Liver (tissue), 9 donors: ENCODE data around the gene CMTM8. TPM values are rescaled to one million over a fixed set of nuclear protein-coding genes. Genes with fewer than 3 reads are reported as not detected.

Experiments used
- DNase-seq: peaks from one replicate; pipeline ENCODE4 v3.0.0-alpha.2; 2017; ENCODE audit warnings: low spot score
- H3K27ac ChIP-seq, 2 donors: one replicate each; pipeline ENCODE4 v1.7.0; 2013; ENCODE audit warnings: inconsistent platforms in 2 of 2, low read length in 2 of 2, control low read depth in 1 of 2, low read depth in 1 of 2, mild to moderate bottlenecking in 1 of 2
- H3K27me3 ChIP-seq, 4 donors: one replicate each; pipeline versions ENCODE4 v1.6.1 to v1.7.0; 2013; ENCODE audit warnings: low read length in 3 of 4, inconsistent platforms in 1 of 4, mild to moderate bottlenecking in 1 of 4, moderate library complexity in 1 of 4; ENCODE audit not compliant: control insufficient read depth in 4 of 4, insufficient read depth in 4 of 4
- H3K36me3 ChIP-seq, 4 donors: one replicate each; pipeline versions ENCODE4 v1.6.1 to v1.7.0; 2013; ENCODE audit warnings: low read length in 3 of 4, mild to moderate bottlenecking in 3 of 4, low read depth in 1 of 4, moderate library complexity in 1 of 4; ENCODE audit not compliant: control insufficient read depth in 4 of 4, insufficient read depth in 3 of 4
- H3K4me1 ChIP-seq, 4 donors: one replicate each; pipeline versions ENCODE4 v1.6.1 to v1.7.0; 2013; ENCODE audit warnings: low read length in 3 of 4, mild to moderate bottlenecking in 3 of 4, moderate library complexity in 1 of 4; ENCODE audit not compliant: control insufficient read depth in 4 of 4, insufficient read depth in 4 of 4
- H3K4me3 ChIP-seq, 3 donors: one replicate each; pipeline versions ENCODE4 v1.6.1 to v1.7.0; 2013; ENCODE audit warnings: low read length in 3 of 3, control low read depth in 1 of 3, low read depth in 1 of 3, mild to moderate bottlenecking in 1 of 3
- H3K9ac ChIP-seq, 2 donors: one replicate each; pipeline ENCODE4 v1.7.0; 2013; ENCODE audit warnings: low read length in 2 of 2, mild to moderate bottlenecking in 2 of 2, moderate library complexity in 2 of 2, control low read depth in 1 of 2, low read depth in 1 of 2
- H3K9me3 ChIP-seq, 4 donors: one replicate each; pipeline versions ENCODE4 v1.6.1 to v1.7.0; 2013; ENCODE audit warnings: low read length in 3 of 4; ENCODE audit not compliant: control insufficient read depth in 4 of 4
- EGR1 ChIP-seq, 2 donors: IDR thresholded peaks; 2 replicates each; pipeline ENCODE4 v1.6.1; 2016 to 2018; ENCODE audit warnings: antibody characterized with exemption in 2 of 2, low read depth in 2 of 2
- FOXA1 ChIP-seq: IDR thresholded peaks from 2 replicates; pipeline ENCODE4 v1.6.1; 2016; ENCODE audit warnings: antibody characterized with exemption
- FOXA2 ChIP-seq: IDR thresholded peaks from 2 replicates; pipeline ENCODE4 v1.6.1; 2016; ENCODE audit warnings: antibody characterized with exemption
- GABPA ChIP-seq, 2 donors: IDR thresholded peaks in 1 of 2; conservative IDR thresholded peaks in 1 of 2; 2 replicates each; pipeline ENCODE4 v1.6.1; 2016; ENCODE audit warnings: antibody characterized with exemption in 2 of 2, mild to moderate bottlenecking in 1 of 2, moderate library complexity in 1 of 2
- HNF4A ChIP-seq, 2 donors: conservative IDR thresholded peaks; 2 replicates each; pipeline ENCODE4 v1.6.1; 2016; ENCODE audit warnings: antibody characterized with exemption in 2 of 2, mild to moderate bottlenecking in 2 of 2
- HNF4G ChIP-seq: IDR thresholded peaks from 2 replicates; pipeline ENCODE4 v1.6.1; 2016; ENCODE audit warnings: antibody characterized with exemption
- JUND ChIP-seq, 2 donors: IDR thresholded peaks; 2 replicates each; pipeline ENCODE4 v1.6.1; 2016; ENCODE audit warnings: antibody characterized with exemption in 2 of 2
- NR2F2 ChIP-seq: IDR thresholded peaks from 2 replicates; pipeline ENCODE4 v1.6.1; 2016; ENCODE audit warnings: antibody characterized with exemption
- RAD21 ChIP-seq, 2 donors: IDR thresholded peaks; 2 replicates each; pipeline ENCODE4 v1.6.1; 2016; ENCODE audit warnings: antibody characterized with exemption in 2 of 2, mild to moderate bottlenecking in 2 of 2
- RXRA ChIP-seq, 2 donors: IDR thresholded peaks; 2 replicates each; pipeline ENCODE4 v1.6.1; 2017 to 2018; ENCODE audit warnings: antibody characterized with exemption in 2 of 2, mild to moderate bottlenecking in 1 of 2
- SP1 ChIP-seq: IDR thresholded peaks from 2 replicates; pipeline ENCODE4 v1.6.1; 2018; ENCODE audit warnings: antibody characterized with exemption, mild to moderate bottlenecking
- TAF1 ChIP-seq: conservative IDR thresholded peaks from 2 replicates; pipeline ENCODE4 v1.6.1; 2016; ENCODE audit warnings: antibody characterized with exemption, mild to moderate bottlenecking
- YY1 ChIP-seq: IDR thresholded peaks from 2 replicates; pipeline ENCODE4 v1.6.1; 2016; ENCODE audit warnings: antibody characterized with exemption, mild to moderate bottlenecking
- WGBS: extraction: QIAGEN DNeasy Blood & Tissue Kit; methylation state at CpG from one replicate; pipeline ENCODE4 v1.1.7; 2013; 5-methylcytosine and 5-hydroxymethylcytosine counted together
- polyA plus RNA-seq, 2 donors: library from polyadenylated mRNA; stranded (reverse) in 1 of 2; unstranded in 1 of 2; fragments of 200-250 nt in 1 of 2; fragments of >200 nt in 1 of 2; fragmentation: Nextera tagmentation in 1 of 2; extraction: Ambion mirVana in 1 of 2; gene quantifications; one replicate each; pipeline versions ENCODE4 v1.2.1 to v1.2.3, GENCODE V29; 2013 to 2015
- total RNA-seq, 2 donors: library from RNA; depleted of rRNA; stranded (reverse); fragments of >200 nt; gene quantifications; one replicate each; pipeline ENCODE4 v1.2.3, GENCODE V29; 2014
- TF ChIP-seq, protein P1 (sequence below): IDR thresholded peaks from 2 replicates; pipeline ENCODE4 v1.6.1; 2016; ENCODE audit warnings: antibody characterized with exemption
- TF ChIP-seq, protein P2 (sequence below): IDR thresholded peaks from 2 replicates; pipeline ENCODE4 v1.6.1; 2016; ENCODE audit warnings: antibody characterized with exemption
- TF ChIP-seq, protein P3 (sequence below): IDR thresholded peaks from 2 replicates; pipeline ENCODE4 v1.6.1; 2016; ENCODE audit warnings: antibody characterized with exemption, mild to moderate bottlenecking
- TF ChIP-seq, protein P4 (sequence below): fragments of 150-350 bp; IDR thresholded peaks from 2 replicates; pipeline ENCODE4 v1.5.1; 2017; ENCODE audit warnings: improper control_type of control experiment, low read depth, low read length; ENCODE audit not compliant: missing input control
- TF ChIP-seq, protein P5 (sequence below): IDR thresholded peaks from 2 replicates; pipeline ENCODE4 v1.6.1; 2016; ENCODE audit warnings: antibody characterized with exemption
- donor health status: healthy.
- donor health status: healthy.
- donor health status: healthy.
- donor health status: healthy.
- donor health status: healthy.

The CMTM8 gene
- total and polyA plus RNA-seq, 4 donors = 4.3 to 44.6 (median 12.5) TPM

DNA sequence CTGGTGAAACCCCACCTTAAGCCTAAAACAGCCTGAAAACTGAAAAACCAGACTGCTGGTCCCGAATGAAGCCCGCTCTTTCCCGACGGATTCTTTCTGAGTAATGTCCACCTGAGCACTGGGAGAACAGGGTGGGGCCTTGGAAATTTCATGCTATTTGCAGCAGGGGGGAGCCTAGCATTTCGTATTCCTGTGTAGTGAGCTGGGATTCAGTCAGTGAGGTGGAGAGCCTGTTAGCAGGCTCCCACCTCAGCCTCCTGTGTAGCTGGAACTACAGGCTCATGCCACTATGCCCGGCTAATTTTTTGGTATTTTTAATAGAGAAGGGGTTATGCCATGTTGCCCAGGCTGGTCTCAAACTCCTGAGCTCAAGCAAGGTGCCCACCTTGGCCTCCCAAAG, 74.7 kb downstream of the CMTM8 start:
- Histone ChIP-seq H3K4me3 (no peak overlapping the region), H3K36me3 (no peaks in the 10 kb centered on the region), H3K4me1 (peaks cover 0 to 5% (median 2%) of the 10 kb centered on the region in 4 donors), H3K9ac (no peak overlapping the region), H3K27ac (no peak overlapping the region), H3K9me3 (no peaks in the 10 kb centered on the region), H3K27me3 (no peaks in the 10 kb centered on the region)
- TF ChIP-seq HNF4A (conservative IDR thresholded peaks at IDR 0.05) = no peak
- TF ChIP-seq, protein P1, sequence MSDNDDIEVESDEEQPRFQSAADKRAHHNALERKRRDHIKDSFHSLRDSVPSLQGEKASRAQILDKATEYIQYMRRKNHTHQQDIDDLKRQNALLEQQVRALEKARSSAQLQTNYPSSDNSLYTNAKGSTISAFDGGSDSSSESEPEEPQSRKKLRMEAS = no peak
- TF ChIP-seq GABPA (IDR thresholded peaks at IDR 0.05 in 1 of 2, conservative IDR thresholded peaks at IDR 0.05 in 1 of 2) = no peak
- TF ChIP-seq, protein P2, sequence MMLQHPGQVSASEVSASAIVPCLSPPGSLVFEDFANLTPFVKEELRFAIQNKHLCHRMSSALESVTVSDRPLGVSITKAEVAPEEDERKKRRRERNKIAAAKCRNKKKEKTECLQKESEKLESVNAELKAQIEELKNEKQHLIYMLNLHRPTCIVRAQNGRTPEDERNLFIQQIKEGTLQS = no peak
- TF ChIP-seq FOXA2 = no peak
- no peak for TF ChIP-seq RXRA (IDR thresholded peaks at IDR 0.05)
- no peak for TF ChIP-seq RAD21 (IDR thresholded peaks at IDR 0.05)
- no peak for TF ChIP-seq NR2F2
- TF ChIP-seq, protein P3, sequence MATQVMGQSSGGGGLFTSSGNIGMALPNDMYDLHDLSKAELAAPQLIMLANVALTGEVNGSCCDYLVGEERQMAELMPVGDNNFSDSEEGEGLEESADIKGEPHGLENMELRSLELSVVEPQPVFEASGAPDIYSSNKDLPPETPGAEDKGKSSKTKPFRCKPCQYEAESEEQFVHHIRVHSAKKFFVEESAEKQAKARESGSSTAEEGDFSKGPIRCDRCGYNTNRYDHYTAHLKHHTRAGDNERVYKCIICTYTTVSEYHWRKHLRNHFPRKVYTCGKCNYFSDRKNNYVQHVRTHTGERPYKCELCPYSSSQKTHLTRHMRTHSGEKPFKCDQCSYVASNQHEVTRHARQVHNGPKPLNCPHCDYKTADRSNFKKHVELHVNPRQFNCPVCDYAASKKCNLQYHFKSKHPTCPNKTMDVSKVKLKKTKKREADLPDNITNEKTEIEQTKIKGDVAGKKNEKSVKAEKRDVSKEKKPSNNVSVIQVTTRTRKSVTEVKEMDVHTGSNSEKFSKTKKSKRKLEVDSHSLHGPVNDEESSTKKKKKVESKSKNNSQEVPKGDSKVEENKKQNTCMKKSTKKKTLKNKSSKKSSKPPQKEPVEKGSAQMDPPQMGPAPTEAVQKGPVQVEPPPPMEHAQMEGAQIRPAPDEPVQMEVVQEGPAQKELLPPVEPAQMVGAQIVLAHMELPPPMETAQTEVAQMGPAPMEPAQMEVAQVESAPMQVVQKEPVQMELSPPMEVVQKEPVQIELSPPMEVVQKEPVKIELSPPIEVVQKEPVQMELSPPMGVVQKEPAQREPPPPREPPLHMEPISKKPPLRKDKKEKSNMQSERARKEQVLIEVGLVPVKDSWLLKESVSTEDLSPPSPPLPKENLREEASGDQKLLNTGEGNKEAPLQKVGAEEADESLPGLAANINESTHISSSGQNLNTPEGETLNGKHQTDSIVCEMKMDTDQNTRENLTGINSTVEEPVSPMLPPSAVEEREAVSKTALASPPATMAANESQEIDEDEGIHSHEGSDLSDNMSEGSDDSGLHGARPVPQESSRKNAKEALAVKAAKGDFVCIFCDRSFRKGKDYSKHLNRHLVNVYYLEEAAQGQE = no peak
- TF ChIP-seq, protein P4, sequence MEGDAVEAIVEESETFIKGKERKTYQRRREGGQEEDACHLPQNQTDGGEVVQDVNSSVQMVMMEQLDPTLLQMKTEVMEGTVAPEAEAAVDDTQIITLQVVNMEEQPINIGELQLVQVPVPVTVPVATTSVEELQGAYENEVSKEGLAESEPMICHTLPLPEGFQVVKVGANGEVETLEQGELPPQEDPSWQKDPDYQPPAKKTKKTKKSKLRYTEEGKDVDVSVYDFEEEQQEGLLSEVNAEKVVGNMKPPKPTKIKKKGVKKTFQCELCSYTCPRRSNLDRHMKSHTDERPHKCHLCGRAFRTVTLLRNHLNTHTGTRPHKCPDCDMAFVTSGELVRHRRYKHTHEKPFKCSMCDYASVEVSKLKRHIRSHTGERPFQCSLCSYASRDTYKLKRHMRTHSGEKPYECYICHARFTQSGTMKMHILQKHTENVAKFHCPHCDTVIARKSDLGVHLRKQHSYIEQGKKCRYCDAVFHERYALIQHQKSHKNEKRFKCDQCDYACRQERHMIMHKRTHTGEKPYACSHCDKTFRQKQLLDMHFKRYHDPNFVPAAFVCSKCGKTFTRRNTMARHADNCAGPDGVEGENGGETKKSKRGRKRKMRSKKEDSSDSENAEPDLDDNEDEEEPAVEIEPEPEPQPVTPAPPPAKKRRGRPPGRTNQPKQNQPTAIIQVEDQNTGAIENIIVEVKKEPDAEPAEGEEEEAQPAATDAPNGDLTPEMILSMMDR = no peak
- no peak for TF ChIP-seq EGR1 (IDR thresholded peaks at IDR 0.05; ENCODE audit: low read depth in 2 of 2)
- no peak for TF ChIP-seq YY1
- TF ChIP-seq SP1 = no peak
- no peak for TF ChIP-seq HNF4G
- TF ChIP-seq TAF1 = no peak
- no peak for TF ChIP-seq FOXA1
- TF ChIP-seq JUND (IDR thresholded peaks at IDR 0.05) = no peak
- WGBS = 96% methylated on average over 6 of the region's 6 CpGs
- DNase-seq = no peak

DNA sequence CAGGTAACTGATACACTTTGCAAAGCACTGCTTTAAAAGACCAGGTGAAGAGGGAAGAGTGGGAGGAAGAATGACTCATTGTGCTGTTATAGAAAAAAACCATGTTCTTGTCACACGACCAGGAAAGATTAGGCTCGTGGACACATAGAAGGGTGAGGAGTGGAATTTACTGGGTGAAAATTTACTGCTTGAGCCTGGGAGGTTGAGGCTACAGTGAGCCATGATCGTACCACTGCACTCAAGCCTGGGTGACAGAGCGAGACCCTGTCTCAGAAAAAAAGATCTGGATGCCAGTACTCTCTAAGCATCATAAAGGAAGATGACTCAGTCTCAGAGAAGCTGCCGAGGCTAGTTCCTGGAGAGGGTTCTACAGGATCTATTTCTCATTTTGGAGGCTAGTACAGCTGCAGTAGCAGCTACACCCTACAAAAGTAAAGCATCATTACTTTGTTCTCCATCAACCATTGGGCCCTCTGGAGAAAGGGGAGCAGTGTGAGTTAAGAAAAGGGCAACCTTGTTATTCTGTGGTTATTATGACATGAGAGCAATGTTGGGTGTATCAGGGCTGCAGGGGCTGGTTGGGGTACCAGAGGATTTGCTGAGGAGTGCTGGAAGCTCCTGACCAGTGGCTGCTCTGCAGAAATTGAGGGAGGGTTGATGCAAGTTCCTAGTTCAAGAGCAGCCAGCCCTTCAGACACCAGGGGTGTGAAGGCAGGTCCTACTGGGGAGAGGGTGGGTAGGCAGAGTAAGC, 75.4 kb downstream of the CMTM8 start:
- Histone ChIP-seq H3K4me1 (peaks cover 0 to 5% (median 2%) of the 10 kb centered on the region in 4 donors), H3K36me3 (no peaks in the 10 kb centered on the region), H3K9ac (no peak overlapping the region), H3K4me3 (no peak overlapping the region), H3K27me3 (no peaks in the 10 kb centered on the region), H3K27ac (no peak overlapping the region), H3K9me3 (no peaks in the 10 kb centered on the region)
- WGBS = 77% methylated on average over 5 of the region's 5 CpGs
- DNase-seq = no peak
- TF ChIP-seq, protein P1 = no peak
- TF ChIP-seq YY1 (no peak), RAD21 (IDR thresholded peaks at IDR 0.05) (no peak), HNF4G (no peak), NR2F2 (no peak), GABPA (IDR thresholded peaks at IDR 0.05 in 1 of 2, conservative IDR thresholded peaks at IDR 0.05 in 1 of 2) (no peak), TAF1 (no peak)
- TF ChIP-seq, protein P5, sequence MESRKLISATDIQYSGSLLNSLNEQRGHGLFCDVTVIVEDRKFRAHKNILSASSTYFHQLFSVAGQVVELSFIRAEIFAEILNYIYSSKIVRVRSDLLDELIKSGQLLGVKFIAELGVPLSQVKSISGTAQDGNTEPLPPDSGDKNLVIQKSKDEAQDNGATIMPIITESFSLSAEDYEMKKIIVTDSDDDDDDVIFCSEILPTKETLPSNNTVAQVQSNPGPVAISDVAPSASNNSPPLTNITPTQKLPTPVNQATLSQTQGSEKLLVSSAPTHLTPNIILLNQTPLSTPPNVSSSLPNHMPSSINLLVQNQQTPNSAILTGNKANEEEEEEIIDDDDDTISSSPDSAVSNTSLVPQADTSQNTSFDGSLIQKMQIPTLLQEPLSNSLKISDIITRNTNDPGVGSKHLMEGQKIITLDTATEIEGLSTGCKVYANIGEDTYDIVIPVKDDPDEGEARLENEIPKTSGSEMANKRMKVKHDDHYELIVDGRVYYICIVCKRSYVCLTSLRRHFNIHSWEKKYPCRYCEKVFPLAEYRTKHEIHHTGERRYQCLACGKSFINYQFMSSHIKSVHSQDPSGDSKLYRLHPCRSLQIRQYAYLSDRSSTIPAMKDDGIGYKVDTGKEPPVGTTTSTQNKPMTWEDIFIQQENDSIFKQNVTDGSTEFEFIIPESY = no peak
- TF ChIP-seq, protein P3 = no peak
